ENCODE results near the gene KMO.

- TF ChIP-seq CTCF (conservative IDR thresholded peaks at IDR 0.05; ENCODE audit: low read depth, low read length): 0 out of 2 replicates have a peak, but pooled peaks have one; percentile 13
- no peak for TF ChIP-seq MXI1 (IDR thresholded peaks at IDR 0.05; ENCODE audit: borderline replicate concordance, low read depth, low read length)
- no peak for TF ChIP-seq POLR2A (IDR thresholded peaks at IDR 0.05; ENCODE audit: low read depth, low read length)
- TF ChIP-seq NFE2L2 (IDR thresholded peaks at IDR 0.05; ENCODE audit: low read depth, low read length): no peak
- no peak for TF ChIP-seq USF2 (IDR thresholded peaks at IDR 0.05; ENCODE audit: low read depth, low read length)
These were observed 73.1 kb downstream of the KMO start for GRCh38 chr1:241605146-241605805.

Measured in IMR-90 (cell line).